CD14-positive monocyte (primary cell): ENCODE measurements around the gene COL6A1. TPM values are rescaled to one million over a fixed set of nuclear protein-coding genes. Genes with fewer than 3 reads are reported as not detected.
"Not testable (repeated sequence)": the region's sequence is repeated elsewhere in the genome, so short reads cannot be mapped to it uniquely, and the experiment has no call there.

Experiments
- DNase-seq, 3 donors: peaks; one replicate each; pipeline ENCODE4 v3.0.0-alpha.2; 2011 to 2022
- H2AFZ ChIP-seq: 2 replicates; pipeline ENCODE4 v1.6.0; 2012; ENCODE audit warnings: mild to moderate bottlenecking, low read depth, low read length, inconsistent platforms; ENCODE audit not compliant: insufficient read depth, poor library complexity, severe bottlenecking
- H3K27ac ChIP-seq, 2 donors: 1 replicate in 1 of 2; 2 replicates in 1 of 2; pipeline ENCODE4 v1.5.1; 2012 to 2013; ENCODE audit warnings: low read length in 2 of 2, control low read depth in 1 of 2, inconsistent platforms in 1 of 2, low read depth in 1 of 2, mild to moderate bottlenecking in 1 of 2
- H3K27me3 ChIP-seq, 2 donors: one replicate each; pipeline versions ENCODE4 v1.6.0 to v1.6.1; 2011 to 2013; ENCODE audit warnings: low read length in 2 of 2; ENCODE audit not compliant: control insufficient read depth in 2 of 2, insufficient read depth in 2 of 2
- H3K36me3 ChIP-seq, 2 donors: replicated peaks in 1 of 2; 1 replicate in 1 of 2; 2 replicates in 1 of 2; pipeline versions ENCODE4 v1.5.1 to v1.6.1; 2012 to 2013; ENCODE audit warnings: low read length in 2 of 2, control low read depth in 1 of 2, inconsistent platforms in 1 of 2, mild to moderate bottlenecking in 1 of 2; ENCODE audit not compliant: insufficient read depth in 2 of 2, control insufficient read depth in 1 of 2
- H3K4me1 ChIP-seq, 2 donors: 1 replicate in 1 of 2; 2 replicates in 1 of 2; pipeline versions ENCODE4 v1.5.1 to v1.6.1; 2012 to 2013; ENCODE audit warnings: low read length in 2 of 2, control low read depth in 1 of 2, inconsistent platforms in 1 of 2, mild to moderate bottlenecking in 1 of 2, moderate library complexity in 1 of 2; ENCODE audit not compliant: insufficient read depth in 2 of 2, control insufficient read depth in 1 of 2
- H3K4me2 ChIP-seq: replicated peaks from 2 replicates; pipeline ENCODE3; 2012; ENCODE audit warnings: low read length, moderate library complexity, mild to moderate bottlenecking; ENCODE audit not compliant: poor library complexity, severe bottlenecking; ENCODE audit errors: extremely low read depth
- H3K4me3 ChIP-seq, 3 experiments: fragments of 200-600 bp in 1 of 3; sonication (generic) in 1 of 3; replicated peaks in 1 of 3; 1 replicate in 2 of 3; 2 replicates in 1 of 3; pipeline ENCODE4 v1.5.1; 2011 to 2013; ENCODE audit warnings: low read length in 3 of 3, mild to moderate bottlenecking in 3 of 3, control low read depth in 2 of 3, low read depth in 2 of 3, inconsistent platforms in 1 of 3, moderate library complexity in 1 of 3
- H3K79me2 ChIP-seq: 2 replicates; pipeline ENCODE4 v1.6.0; 2012; ENCODE audit warnings: mild to moderate bottlenecking, control low read depth, inconsistent platforms, low read length, moderate library complexity; ENCODE audit not compliant: insufficient read depth
- H3K9ac ChIP-seq: 2 replicates; pipeline ENCODE4 v1.6.0; 2017; ENCODE audit warnings: low read length, mild to moderate bottlenecking; ENCODE audit not compliant: insufficient read depth, poor library complexity, severe bottlenecking
- H3K9me3 ChIP-seq, 2 donors: replicated peaks in 1 of 2; 1 replicate in 1 of 2; 2 replicates in 1 of 2; pipeline versions ENCODE4 v1.5.1 to v1.6.1; 2012 to 2013; ENCODE audit warnings: low read length in 2 of 2, control low read depth in 1 of 2; ENCODE audit not compliant: control insufficient read depth in 1 of 2, insufficient read depth in 1 of 2
- H4K20me1 ChIP-seq: 2 replicates; pipeline ENCODE4 v1.6.0; 2012; ENCODE audit warnings: mild to moderate bottlenecking, low read length, control low read depth, moderate library complexity; ENCODE audit not compliant: insufficient read depth
- H3K27ac Mint-ChIP-seq, 7 donors: one replicate each; pipeline ENCODE4 v1.8.0; 2020; ENCODE audit warnings: mild to moderate bottlenecking in 7 of 7, mixed read lengths in 7 of 7, moderate library complexity in 6 of 7, inconsistent platforms in 2 of 7
- H3K27me3 Mint-ChIP-seq, 3 donors: one replicate each; pipeline ENCODE4 v1.8.0; 2021 to 2022; ENCODE audit warnings: low read depth in 3 of 3, mild to moderate bottlenecking in 3 of 3, mixed read lengths in 3 of 3, moderate library complexity in 3 of 3, inconsistent platforms in 1 of 3
- H3K36me3 Mint-ChIP-seq, 2 donors: one replicate each; pipeline ENCODE4 v1.8.0; 2020; ENCODE audit warnings: mixed read lengths in 2 of 2, inconsistent platforms in 1 of 2, mild to moderate bottlenecking in 1 of 2
- H3K4me1 Mint-ChIP-seq: one replicate; pipeline ENCODE4 v1.8.0; 2020; ENCODE audit warnings: mild to moderate bottlenecking, mixed read lengths
- H3K4me3 Mint-ChIP-seq, 2 donors: one replicate each; pipeline ENCODE4 v1.8.0; 2020; ENCODE audit warnings: mild to moderate bottlenecking in 2 of 2, mixed read lengths in 2 of 2, moderate library complexity in 1 of 2
- H3K9me3 Mint-ChIP-seq, 7 donors: one replicate each; pipeline ENCODE4 v1.8.0; 2020 to 2022; ENCODE audit warnings: mixed read lengths in 7 of 7, mild to moderate bottlenecking in 6 of 7, moderate library complexity in 6 of 7, inconsistent platforms in 2 of 7
- WGBS: methylation state at CpG from one replicate; pipeline ENCODE4 v1.1.5; 2013; ENCODE audit warnings: missing lambda C conversion rate; ENCODE audit not compliant: insufficient coverage; 5-methylcytosine and 5-hydroxymethylcytosine counted together
- intact Hi-C, 2 donors: fragments of 100-400 bp; cut with micrococcal nuclease; formaldehyde crosslinking; loops; one replicate each; pipeline versions ENCODE4 v1.15.0 to v1.15.1; 2023
- polyA plus RNA-seq, 3 donors: library from polyadenylated mRNA; depleted of rRNA in 1 of 3; unstranded in 2 of 3; stranded (reverse) in 1 of 3; fragments of 300-500 nt in 2 of 3; fragments of >200 nt in 1 of 3; fragmentation: Illumina TruSeq in 2 of 3; gene quantifications; 1 replicate in 2 of 3; 2 replicates in 1 of 3; pipeline ENCODE4 v1.2.3, GENCODE V29; 2012 to 2021
- TF ChIP-seq, protein P1 (sequence below): fragments of 200-600 bp; IDR thresholded peaks from one replicate; pipeline ENCODE4 v1.8.0; 2022; ENCODE audit warnings: antibody characterized with exemption, mild to moderate bottlenecking

Gene COL6A1
- polyA plus RNA-seq, 3 donors, result 0.08 to 0.11 (median 0.10) TPM

DNA sequence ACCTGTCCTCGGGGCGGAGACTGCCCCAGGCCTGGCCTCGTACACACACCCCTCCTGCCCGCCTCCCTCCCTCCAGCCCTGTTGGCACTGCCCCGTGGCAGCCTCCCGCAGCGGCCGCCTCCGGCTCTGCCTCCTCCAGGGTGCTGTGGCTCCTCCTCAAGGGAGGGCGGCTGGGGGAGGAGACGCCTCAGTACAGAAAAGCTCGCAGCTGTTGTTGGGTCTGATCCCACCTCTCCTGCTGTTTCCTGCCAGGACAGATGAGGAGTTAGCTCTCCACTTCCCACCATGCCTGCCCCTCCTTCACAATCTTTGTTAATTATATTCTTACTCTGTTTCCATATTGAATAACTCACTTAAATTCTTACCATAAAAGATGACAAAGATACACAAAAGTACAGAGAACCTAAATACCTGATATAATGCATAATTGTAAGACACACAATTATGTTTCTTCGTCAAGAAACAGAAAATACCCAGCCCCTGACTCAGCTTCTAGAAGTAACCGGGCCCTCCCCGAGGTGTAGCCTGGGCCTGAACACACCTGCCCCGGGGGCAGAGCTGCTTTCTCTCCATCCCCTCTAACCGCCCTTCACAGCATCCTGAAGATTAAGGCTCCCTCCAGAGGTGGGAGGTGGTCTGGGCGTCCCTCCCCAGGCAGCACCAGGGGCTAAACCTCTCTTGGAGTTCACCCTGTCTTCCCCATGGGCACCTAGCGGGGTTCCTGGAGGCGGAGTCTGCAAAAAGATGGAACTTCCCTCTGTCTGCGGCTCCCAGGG, 30.6 kb upstream of the COL6A1 start:
- Histone ChIP-seq H3K4me3 (no peak overlapping the region), H3K36me3 (no peaks in the 10 kb centered on the region), H3K79me2 (no peaks in the 10 kb centered on the region), H3K4me2 (no peak overlapping the region), H3K9ac (no peak overlapping the region), H4K20me1 (no peaks in the 10 kb centered on the region), H2AFZ (no peak overlapping the region), H3K4me1 (no peaks in the 10 kb centered on the region), H3K27me3 (no peaks in the 10 kb centered on the region), H3K27ac (no peak overlapping the region), H3K9me3 (peaks cover 0 to 8% of the 10 kb centered on the region in 2 donors)
- WGBS, result 57% methylated on average over 18 of the region's 21 CpGs
- Mint-ChIP-seq H3K4me1 (no peaks in the 10 kb centered on the region), H3K27me3 (peaks cover 4 to 17% (median 15%) of the 10 kb centered on the region in 3 donors), H3K9me3 (peaks cover 2 to 16% (median 6%) of the 10 kb centered on the region in 7 donors), H3K36me3 (no peaks in the 10 kb centered on the region), H3K27ac (no peak overlapping the region), H3K4me3 (no peak overlapping the region)
- no peak for DNase-seq
- intact Hi-C loops, result no loop called here
- TF ChIP-seq, protein P1, sequence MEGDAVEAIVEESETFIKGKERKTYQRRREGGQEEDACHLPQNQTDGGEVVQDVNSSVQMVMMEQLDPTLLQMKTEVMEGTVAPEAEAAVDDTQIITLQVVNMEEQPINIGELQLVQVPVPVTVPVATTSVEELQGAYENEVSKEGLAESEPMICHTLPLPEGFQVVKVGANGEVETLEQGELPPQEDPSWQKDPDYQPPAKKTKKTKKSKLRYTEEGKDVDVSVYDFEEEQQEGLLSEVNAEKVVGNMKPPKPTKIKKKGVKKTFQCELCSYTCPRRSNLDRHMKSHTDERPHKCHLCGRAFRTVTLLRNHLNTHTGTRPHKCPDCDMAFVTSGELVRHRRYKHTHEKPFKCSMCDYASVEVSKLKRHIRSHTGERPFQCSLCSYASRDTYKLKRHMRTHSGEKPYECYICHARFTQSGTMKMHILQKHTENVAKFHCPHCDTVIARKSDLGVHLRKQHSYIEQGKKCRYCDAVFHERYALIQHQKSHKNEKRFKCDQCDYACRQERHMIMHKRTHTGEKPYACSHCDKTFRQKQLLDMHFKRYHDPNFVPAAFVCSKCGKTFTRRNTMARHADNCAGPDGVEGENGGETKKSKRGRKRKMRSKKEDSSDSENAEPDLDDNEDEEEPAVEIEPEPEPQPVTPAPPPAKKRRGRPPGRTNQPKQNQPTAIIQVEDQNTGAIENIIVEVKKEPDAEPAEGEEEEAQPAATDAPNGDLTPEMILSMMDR, result no peak

GRCh38 chr21:45951676-45952075, 29.9 kb upstream of the COL6A1 start:
- no peak overlapping the region for H3K27ac Mint-ChIP-seq
- H3K27me3 Mint-ChIP-seq, result peaks cover 4 to 20% (median 13%) of the 10 kb centered on the region in 3 donors
- H3K4me3 Mint-ChIP-seq, result no peak overlapping the region
- H3K36me3 Mint-ChIP-seq, result no peaks in the 10 kb centered on the region
- H3K9me3 ChIP-seq, result peaks cover 0 to 8% of the 10 kb centered on the region in 2 donors
- no peak for DNase-seq
- H3K79me2 ChIP-seq, result no peaks in the 10 kb centered on the region
- H2AFZ ChIP-seq, result no peak overlapping the region
- peaks cover 2 to 16% (median 6%) of the 10 kb centered on the region in 7 donors for H3K9me3 Mint-ChIP-seq
- TF ChIP-seq, protein P1, result no peak
- intact Hi-C loops, result no loop called here
- H3K36me3 ChIP-seq, result no peaks in the 10 kb centered on the region
- H3K4me1 ChIP-seq, result no peaks in the 10 kb centered on the region
- no peak overlapping the region for H3K4me2 ChIP-seq
- H3K4me1 Mint-ChIP-seq, result no peaks in the 10 kb centered on the region
- no peaks in the 10 kb centered on the region for H4K20me1 ChIP-seq
- WGBS, result 83% methylated on average over 11 of the region's 15 CpGs
- H3K9ac ChIP-seq, result no peak overlapping the region
- no peak overlapping the region for H3K4me3 ChIP-seq
- H3K27me3 ChIP-seq, result no peaks in the 10 kb centered on the region
- no peak overlapping the region for H3K27ac ChIP-seq

- H2AFZ ChIP-seq, H3K9ac ChIP-seq, H3K36me3 ChIP-seq, H3K36me3 Mint-ChIP-seq, H4K20me1 ChIP-seq, H3K9me3 ChIP-seq, H3K79me2 ChIP-seq, H3K4me2 ChIP-seq, H3K4me1 Mint-ChIP-seq, H3K27me3 ChIP-seq, H3K4me1 ChIP-seq, H3K4me3 ChIP-seq, intact Hi-C loops, H3K27ac Mint-ChIP-seq, DNase-seq, H3K27ac ChIP-seq, H3K4me3 Mint-ChIP-seq: not testable (repeated sequence)
- Mint-ChIP-seq H3K27me3 (peaks cover 4 to 20% (median 14%) of the 10 kb centered on the region in 3 donors), H3K9me3 (peaks cover 2 to 16% (median 6%) of the 10 kb centered on the region in 7 donors)
- WGBS, result 95% methylated on average over 8 of the region's 10 CpGs
Measured at GRCh38 chr21:45952527-45952926, 29.0 kb upstream of the COL6A1 start.
